Measurements from ENCODE around the gene LYST.

The LYST gene

GRCh38 chr1:235860829-235861228 is 5.9 kb downstream of the LYST start:
- no peak overlapping the region for H3K27ac Mint-ChIP-seq
- no peaks in the 10 kb centered on the region for H3K9me3 Mint-ChIP-seq
- H3K4me1 Mint-ChIP-seq, result peaks cover 11% of the 10 kb centered on the region
- TF ChIP-seq CTCF (IDR thresholded peaks at IDR 0.05; ENCODE audit: unreplicated experiment in 3 of 3), result no peak
- H3K4me3 Mint-ChIP-seq, result no peak overlapping the region
- peaks cover 17% of the 10 kb centered on the region for H3K27me3 Mint-ChIP-seq (ENCODE audit: low read depth)
- no peaks in the 10 kb centered on the region for H3K36me3 Mint-ChIP-seq (ENCODE audit: low read depth)

GRCh38 chr1:235859789-235860188 is 6.9 kb downstream of the LYST start:
- no peaks in the 10 kb centered on the region for H3K36me3 Mint-ChIP-seq (ENCODE audit: low read depth)
- no peak for TF ChIP-seq CTCF (IDR thresholded peaks at IDR 0.05; ENCODE audit: unreplicated experiment in 3 of 3)

DNA sequence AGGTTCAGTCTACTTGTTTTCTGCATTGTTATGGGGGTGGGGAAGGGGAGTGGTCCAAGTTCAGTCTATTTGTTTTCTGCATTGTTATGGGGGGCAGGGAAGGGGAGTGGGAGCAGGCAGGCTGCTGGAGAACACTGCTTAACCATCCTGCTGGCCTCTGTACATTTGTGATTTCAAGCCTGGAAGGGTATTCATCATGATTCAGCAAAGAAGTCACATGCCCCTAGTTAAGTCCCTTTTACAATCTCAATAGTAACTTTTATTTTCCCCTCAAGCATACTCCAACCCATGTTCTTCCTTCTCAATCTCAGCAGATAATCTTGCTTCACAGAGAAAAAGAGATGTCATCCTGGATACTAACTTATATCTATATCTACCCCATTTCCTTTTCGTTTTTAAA is 7.9 kb downstream of the LYST start:
- Mint-ChIP-seq H3K9me3 (no peaks in the 10 kb centered on the region), H3K27ac (no peak overlapping the region), H3K36me3 (ENCODE audit: low read depth) (no peaks in the 10 kb centered on the region), H3K4me3 (no peak overlapping the region), H3K27me3 (ENCODE audit: low read depth) (peaks cover 4% of the 10 kb centered on the region), H3K4me1 (no peaks in the 10 kb centered on the region)
- TF ChIP-seq CTCF (IDR thresholded peaks at IDR 0.05; ENCODE audit: unreplicated experiment in 3 of 3), result no peak

More at GRCh38 chr1:235859789-235860188, 6.9 kb downstream of the LYST start:
- no peak overlapping the region for H3K4me3 Mint-ChIP-seq
- H3K4me1 Mint-ChIP-seq, result peaks cover under 1% of the 10 kb centered on the region
- no peak overlapping the region for H3K27ac Mint-ChIP-seq
- peaks cover 12% of the 10 kb centered on the region for H3K27me3 Mint-ChIP-seq (ENCODE audit: low read depth)
- no peaks in the 10 kb centered on the region for H3K9me3 Mint-ChIP-seq

DNA sequence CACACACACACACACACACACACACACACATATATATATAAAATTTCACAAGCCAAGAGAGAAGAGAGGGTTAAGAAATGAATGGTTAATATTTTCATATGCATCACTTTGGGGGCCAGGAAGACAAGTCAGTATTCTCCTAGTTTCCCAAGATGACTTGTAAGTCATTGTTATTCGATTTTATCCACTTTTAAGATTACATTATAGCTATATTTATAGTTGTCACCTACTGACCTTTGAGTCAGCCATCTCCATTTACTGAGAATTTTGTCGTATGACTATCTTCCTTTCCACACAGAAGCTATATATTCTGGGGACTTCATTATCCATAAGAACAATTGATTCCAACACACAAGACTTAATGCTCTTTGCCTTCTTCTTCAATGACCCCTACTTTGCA is 8.9 kb downstream of the LYST start:
- H3K9me3 Mint-ChIP-seq, result no peaks in the 10 kb centered on the region
- no peak overlapping the region for H3K27ac Mint-ChIP-seq
- H3K36me3 Mint-ChIP-seq (ENCODE audit: low read depth), result no peaks in the 10 kb centered on the region
- H3K4me3 Mint-ChIP-seq, result no peak overlapping the region
- H3K27me3 Mint-ChIP-seq (ENCODE audit: low read depth), result no peaks in the 10 kb centered on the region
- H3K4me1 Mint-ChIP-seq, result no peaks in the 10 kb centered on the region
- no peak for TF ChIP-seq CTCF (IDR thresholded peaks at IDR 0.05; ENCODE audit: unreplicated experiment in 3 of 3)

DNA sequence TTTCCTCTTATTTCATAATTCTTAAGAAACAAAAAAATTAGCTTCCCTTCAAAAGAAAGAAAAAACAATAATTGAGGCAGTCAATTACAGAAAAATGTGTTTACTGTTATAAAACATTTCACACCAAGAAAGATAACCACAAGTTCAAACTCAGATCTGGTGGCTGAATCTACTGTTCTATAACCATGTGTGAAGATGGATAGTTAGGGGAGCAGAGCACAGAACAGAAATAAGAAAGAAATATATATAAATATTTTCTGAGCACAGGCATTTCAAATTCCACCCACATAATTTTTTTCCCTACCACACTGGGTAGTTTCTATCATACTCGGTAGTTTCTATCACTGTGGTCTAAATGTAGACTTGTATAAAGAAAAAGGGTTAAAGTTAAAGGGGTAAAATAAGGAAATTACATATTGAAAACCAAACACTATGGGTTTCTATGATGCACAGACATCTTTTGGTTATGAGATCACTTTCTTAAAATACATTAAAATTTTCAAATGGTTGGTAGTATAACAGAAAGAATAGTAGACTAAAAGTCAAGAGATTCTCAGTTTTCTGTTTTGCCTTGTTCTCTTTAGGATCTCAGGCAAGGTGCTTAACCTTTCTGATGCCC is 10.8 kb downstream of the LYST start:
- Mint-ChIP-seq H3K36me3 (ENCODE audit: low read depth) (no peaks in the 10 kb centered on the region), H3K27ac (no peak overlapping the region), H3K4me3 (no peak overlapping the region), H3K9me3 (no peaks in the 10 kb centered on the region), H3K4me1 (no peaks in the 10 kb centered on the region), H3K27me3 (ENCODE audit: low read depth) (no peaks in the 10 kb centered on the region)
- no peak for TF ChIP-seq CTCF (IDR thresholded peaks at IDR 0.05; ENCODE audit: unreplicated experiment in 3 of 3)

DNA sequence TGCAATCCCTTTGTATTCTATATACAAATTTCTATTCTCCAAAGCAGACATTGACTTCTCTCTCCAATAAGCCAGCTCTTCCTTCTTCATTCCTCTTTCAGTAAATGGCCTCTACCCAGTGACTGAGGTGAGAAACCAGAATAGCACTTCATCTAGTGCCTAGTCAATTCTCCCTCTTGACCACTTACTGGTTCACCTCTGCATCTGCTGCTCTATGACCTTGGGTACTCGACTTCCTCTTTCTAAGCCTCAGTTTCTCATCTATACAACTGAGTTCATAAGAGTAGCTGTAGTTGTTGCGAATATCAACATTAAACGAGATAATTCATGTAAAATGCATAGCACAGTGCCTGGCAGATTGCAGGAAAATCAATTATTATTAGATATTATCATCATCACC is 12.4 kb downstream of the LYST start:
- no peaks in the 10 kb centered on the region for H3K9me3 Mint-ChIP-seq
- H3K36me3 Mint-ChIP-seq (ENCODE audit: low read depth), result no peaks in the 10 kb centered on the region
- no peak overlapping the region for H3K4me3 Mint-ChIP-seq
- no peaks in the 10 kb centered on the region for H3K27me3 Mint-ChIP-seq (ENCODE audit: low read depth)
- no peaks in the 10 kb centered on the region for H3K4me1 Mint-ChIP-seq
- TF ChIP-seq CTCF (IDR thresholded peaks at IDR 0.05; ENCODE audit: unreplicated experiment in 3 of 3), result no peak
- H3K27ac Mint-ChIP-seq, result no peak overlapping the region

Measured in nephron (organoid).